Measurements from ENCODE around the gene CECR2.
"Not testable (repeated sequence)": the region's sequence is repeated elsewhere in the genome, so short reads cannot be mapped to it uniquely, and the experiment has no call there.

CECR2 gene

DNA sequence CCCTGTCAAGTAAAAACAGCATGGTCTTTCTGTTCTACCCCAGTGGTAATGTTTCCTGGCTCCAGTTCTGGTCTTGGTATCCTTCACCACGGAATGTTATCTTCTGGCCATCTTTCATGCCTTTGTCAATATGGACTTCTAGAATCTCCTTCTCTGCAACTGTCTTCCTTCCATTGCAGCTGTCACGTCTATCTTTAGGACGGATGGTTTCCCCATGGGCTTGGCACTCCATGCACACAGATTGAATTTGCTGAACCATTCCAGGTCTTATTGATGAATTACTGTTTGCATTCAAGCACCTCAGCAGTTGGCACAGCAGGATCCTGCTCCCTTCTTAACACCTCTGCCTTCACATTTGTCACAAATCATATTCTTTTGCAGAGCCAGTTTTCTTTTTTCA lies 149.1 kb downstream of the CECR2 start:
- no peak for DNase-seq (ENCODE audit: low spot score)

DNA sequence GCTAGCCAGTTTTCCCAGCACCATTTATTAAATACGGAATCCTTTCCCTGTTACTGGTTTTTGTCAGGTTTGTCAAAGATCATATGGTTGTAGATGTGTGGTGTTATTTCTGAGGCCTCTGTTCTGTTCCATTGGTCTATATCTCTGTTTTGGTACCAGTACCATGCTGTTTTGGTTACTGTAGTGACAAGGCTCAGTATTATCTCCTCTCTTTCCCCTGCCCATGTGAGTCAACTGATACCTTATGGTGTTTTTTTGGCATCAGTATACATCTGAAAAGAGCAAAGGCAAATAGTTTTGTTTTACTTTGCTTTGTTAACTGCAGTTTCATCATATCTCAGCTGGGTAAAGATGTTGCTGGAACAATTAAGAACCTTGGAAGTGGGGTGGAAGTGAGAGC lies 152.7 kb downstream of the CECR2 start:
- DNase-seq (ENCODE audit: low spot score): not testable (repeated sequence)

DNA sequence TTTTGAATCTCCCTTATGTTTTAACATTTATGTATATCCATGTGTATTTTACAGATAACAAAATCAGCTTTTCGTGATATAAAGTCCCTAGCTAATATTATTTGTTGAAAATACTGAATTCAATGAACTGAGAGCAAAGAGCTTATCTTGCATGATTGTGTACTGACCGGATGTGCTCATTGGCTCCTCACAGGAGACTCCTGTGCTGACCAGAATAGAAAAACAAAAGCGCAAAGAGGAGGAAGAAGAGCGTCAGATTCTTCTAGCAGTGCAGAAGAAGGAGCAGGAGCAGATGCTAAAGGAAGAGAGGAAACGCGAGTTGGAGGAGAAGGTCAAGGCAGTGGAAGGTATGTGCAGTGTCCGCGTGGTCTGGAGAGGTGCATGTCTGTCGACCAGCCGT lies 154.7 kb downstream of the CECR2 start:
- DNase-seq (ENCODE audit: low spot score): no peak

DNA sequence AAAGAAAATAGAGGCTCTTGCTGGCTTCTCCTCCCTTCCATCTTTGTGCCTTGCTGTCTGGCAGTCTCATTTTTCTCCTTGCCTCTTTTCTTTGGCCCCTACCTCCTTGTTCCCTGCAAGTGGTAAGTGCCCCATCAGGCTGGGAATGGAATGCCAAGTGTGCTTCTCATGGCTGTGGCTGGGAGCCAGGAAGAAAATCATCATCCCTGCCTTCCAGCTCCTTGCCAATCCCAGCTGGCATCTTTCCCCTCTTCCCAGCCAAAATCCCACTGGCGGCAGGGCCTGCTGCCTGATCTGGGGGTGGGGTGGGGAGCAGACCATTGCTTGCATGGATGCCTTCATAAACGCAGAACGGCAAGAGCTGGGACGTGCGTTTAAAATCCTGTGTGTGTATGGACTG lies 167.0 kb downstream of the CECR2 start:
- no peak for DNase-seq (ENCODE audit: low spot score)

DNA sequence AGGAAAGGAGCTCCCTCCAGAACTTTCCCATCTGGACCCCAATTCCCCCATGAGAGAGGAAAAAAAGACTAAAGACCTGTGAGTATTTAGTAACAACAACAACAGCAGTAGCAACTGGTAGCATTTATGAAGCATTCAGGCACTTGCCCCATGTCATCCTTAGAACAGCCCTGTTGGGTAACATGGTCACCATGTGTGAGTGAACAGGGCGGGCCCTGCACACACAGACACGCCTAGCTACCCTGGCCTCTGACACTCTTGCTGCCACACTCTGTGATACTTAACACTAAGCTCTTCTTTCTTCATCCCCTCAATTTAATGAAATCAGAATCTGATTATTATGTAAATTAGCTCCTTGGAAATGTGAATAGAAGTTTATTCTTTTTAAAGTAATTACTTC lies 167.9 kb downstream of the CECR2 start:
- DNase-seq (ENCODE audit: low spot score): no peak

DNA sequence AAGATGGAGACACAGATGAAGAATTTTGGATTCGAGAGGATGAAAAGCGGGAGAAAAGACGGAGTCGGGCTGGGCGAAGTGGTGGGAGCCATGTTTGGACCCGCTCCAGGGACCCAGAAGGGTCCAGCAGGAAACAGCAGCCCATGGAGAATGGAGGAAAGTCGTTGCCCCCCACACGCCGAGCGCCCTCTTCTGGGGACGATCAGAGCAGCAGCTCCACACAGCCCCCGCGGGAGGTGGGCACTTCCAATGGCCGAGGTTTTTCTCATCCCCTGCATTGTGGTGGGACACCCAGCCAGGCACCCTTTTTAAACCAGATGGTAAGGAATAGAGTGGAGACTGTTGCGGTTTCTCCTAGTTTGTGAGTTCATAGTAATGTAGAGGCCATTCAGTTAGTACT lies 171.2 kb downstream of the CECR2 start:
- DNase-seq (ENCODE audit: low spot score): no peak

DNA sequence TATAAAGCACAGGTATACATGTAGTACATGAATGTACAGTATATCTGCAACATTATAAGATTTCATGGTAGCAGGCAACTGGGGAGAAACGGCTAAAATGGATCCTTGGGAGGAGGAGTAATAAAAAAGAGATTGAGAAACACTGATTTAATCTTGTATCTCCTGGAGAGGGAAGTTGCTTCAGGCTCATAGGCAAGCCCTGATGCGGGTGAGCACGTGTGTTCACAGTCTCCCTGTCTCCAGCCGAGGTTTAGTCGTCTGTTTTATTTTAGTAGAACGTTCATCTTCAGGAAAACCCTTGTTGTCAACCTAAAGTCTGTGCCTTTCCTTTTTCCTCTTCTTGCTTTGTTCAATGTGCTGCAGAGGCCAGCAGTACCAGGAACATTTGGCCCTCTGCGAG lies 172.2 kb downstream of the CECR2 start:
- DNase-seq (ENCODE audit: low spot score): no peak

DNA sequence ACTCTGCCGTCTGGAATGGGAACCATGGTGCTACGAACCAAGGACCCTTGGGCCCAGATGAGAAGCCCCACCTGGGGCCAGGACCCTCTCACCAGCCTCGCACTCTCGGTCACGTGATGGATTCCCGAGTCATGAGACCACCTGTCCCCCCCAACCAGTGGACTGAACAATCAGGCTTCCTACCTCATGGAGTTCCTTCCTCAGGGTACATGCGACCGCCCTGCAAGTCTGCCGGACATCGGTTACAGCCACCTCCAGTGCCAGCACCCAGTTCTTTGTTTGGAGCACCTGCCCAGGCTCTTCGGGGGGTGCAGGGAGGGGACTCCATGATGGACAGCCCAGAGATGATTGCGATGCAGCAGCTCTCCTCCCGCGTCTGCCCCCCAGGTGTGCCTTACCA lies 173.2 kb downstream of the CECR2 start:
- no peak for DNase-seq (ENCODE audit: low spot score)

DNA sequence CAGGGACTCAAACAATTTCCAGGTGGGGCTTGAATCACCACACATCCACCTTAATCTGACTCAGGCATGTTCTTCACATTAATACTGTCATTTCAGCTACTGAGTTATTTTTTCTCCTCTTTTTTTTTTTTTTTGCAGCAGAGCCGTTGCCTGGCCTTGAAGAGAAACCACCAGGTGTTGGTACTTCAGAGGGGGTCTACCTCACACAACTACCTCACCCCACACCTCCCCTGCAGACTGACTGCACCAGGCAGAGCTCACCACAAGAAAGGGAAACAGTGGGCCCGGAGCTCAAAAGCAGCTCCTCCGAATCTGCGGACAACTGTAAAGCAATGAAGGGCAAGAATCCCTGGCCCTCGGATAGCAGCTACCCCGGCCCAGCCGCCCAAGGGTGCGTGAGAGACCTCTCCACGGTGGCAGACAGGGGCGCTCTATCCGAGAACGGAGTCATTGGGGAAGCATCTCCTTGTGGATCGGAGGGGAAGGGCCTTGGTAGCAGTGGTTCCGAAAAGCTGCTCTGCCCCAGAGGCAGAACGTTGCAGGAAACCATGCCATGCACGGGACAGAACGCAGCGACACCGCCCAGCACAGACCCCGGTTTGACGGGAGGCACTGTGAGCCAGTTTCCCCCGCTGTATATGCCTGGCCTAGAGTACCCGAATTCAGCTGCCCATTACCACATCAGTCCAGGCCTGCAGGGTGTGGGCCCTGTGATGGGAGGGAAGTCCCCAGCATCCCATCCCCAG lies 178.9 kb downstream of the CECR2 start:
- DNase-seq (ENCODE audit: low spot score): no peak

DNA sequence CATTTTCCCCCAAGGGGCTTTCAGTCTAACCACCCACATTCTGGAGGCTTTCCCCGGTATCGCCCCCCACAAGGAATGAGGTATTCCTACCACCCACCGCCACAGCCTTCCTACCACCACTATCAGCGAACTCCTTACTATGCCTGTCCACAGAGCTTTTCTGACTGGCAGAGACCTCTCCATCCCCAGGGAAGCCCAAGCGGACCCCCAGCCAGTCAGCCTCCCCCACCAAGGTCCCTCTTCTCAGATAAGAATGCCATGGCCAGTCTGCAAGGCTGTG lies 179.4 kb downstream of the CECR2 start:
- no peak for DNase-seq (ENCODE audit: low spot score)

DNA sequence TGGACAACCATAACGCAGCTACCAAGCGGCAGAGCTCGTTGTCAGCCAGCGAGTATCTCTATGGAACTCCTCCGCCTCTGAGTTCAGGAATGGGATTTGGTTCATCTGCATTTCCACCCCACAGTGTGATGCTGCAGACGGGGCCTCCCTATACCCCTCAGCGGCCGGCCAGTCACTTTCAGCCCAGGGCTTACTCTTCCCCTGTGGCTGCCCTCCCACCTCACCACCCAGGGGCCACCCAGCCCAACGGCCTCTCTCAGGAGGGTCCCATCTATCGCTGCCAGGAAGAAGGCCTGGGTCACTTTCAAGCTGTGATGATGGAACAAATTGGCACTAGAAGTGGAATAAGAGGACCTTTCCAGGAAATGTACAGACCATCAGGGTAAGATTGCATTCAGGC lies 179.9 kb downstream of the CECR2 start:
- DNase-seq (ENCODE audit: low spot score): no peak

DNA sequence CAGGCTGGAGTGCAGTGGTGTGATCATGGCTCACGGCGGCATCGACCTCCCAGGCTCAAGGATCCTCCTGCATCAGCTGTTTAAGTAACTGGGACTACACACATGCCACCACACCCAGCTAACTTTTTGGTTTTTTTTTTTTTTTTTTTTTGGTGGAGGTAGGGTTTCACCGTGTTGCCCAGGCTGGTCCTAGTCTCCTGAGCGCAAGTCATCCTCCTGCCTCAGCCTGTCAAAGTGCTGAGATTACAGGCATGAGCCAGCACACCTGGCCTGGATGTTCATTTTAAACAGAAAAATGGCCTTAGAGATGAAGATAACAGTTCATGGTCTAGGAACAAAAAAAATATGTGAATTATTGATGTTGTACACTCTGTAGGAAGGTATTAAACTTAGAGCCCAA lies 180.4 kb downstream of the CECR2 start:
- no peak for DNase-seq (ENCODE audit: low spot score)

DNA sequence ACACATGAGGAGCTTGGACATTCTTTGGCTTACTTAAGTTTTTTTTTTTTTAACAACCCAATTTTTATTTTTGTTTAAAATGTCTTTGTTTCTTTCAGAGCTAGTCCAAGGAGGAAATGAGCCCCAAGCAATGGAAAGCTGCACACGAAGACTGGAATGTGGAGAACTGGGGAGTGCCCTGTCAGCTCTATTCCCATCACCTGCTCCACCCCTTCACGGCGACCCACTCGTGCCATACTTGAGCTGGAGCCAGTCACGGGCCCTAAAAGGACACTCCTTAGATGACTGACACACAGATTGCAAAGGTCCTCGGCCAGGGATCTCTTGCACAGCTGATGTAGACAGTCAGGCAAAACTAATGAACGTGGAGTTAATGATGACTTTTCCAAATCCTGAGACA lies 183.5 kb downstream of the CECR2 start:
- no peak for DNase-seq (ENCODE audit: low spot score)

DNA sequence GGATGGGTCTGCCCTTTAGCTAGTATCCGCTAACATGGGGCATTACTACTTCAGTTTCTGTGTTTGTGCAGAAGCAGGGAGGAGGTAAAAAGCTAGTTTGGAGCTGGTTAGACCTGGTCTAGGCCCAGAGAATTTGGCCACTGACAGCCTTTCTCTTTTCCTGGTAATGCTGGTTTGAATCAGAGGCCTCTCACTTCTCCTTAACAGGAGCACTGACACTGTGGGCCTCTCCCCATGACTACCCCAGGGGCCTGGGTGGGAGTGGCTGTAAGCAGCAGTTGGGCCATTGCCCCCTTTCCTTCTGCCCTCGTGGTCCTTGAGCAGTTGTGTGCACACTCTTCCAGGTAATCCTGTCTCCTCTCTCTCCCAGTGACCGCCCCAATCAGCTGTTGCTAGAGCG lies 185.6 kb downstream of the CECR2 start:
- no peak for DNase-seq (ENCODE audit: low spot score)

DNA sequence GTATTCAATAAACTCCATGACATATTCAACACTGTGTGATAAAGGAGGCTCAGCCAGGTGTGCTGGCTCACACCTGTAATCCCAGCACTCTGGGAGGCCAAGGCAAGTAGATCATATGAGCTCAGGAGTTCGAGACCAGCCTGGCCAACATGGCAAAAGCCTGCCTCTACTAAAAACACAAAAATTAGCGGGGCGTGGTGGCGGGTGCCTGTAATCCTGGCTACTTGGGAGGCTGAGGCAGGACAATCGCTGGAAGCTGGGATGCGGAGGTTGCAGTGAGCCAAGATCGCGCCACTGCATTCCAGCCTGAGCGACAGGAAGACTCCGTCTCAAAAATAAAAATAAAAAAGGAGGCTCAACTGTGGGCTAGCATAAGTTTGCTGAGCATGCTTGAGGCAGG lies 189.9 kb downstream of the CECR2 start:
- no peak for DNase-seq (ENCODE audit: low spot score)

DNA sequence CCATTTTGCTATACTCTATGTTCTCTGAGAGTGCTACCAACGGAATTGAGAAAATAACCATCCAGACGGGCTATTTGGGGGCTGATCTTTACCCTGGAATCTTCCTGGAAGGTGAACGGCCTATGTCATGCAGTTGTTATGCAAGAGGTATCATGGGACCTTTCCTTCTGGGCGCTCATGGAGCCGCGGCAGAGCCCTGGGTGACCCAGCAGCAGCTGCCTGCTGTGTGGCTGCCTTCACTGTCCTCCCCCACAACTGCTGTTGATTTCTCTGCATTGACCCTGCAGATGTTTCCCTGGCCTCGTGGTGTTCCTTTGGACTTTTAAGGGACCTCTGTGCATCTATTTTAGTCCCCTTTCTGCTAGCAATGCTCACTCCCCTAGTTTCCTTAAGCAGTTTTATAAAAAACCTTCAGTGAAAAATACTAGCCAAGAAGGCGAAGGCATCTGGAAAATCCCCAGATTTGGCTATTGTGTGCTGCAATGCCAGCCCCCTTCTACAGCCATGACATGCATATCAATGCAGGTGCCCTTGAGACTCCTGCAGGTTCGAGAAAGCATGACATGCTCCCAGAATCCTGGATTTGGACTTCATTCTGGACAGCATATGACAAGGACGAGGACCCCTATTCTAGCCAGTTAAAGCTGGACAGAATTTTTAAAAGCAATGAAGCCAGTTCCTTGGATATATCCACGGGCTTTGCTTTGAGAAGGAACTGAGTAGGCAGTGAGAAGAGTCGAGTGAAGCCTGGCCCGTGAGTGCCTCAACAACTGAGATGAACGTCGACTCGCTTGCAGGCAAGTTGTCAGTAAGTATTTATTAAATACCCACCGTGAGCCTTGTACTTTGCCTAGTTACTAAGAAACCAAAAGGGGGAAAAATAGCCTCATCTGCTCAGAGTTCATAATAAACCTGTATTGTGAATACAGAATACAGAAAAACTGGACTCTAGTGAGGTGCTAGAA lies 193.9 kb downstream of the CECR2 start, which contains the start of gene SLC25A18:
Gene SLC25A18 (plus strand): TSS at position 593 of the 965 bp plus-strand sequence. CDS start 16,447 bp downstream, outside the sequence.
- no peak for DNase-seq (ENCODE audit: low spot score)

DNA sequence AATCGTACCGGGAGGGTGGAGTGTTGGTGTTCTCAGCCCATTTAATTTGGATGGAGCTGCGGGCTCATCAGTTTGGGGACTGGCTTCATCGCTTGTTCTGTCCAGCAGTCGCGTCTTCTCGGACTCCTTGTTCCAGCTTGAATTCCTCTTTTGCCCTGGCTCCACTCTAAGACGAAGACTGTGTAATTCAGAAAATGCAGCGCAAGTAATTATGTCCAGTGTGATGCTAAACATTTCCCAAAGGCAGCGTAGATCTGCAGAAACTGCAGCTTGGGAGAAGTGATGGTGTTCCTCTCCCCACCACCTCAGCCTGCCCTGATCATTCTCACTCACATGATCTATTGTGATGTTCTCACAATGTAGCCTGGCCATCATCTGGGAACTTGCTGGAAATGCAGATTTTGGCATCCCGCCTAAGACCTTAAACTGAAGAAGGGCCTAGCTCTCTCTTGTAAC lies 194.7 kb downstream of the CECR2 start:
- DNase-seq (ENCODE audit: low spot score): no peak

DNA sequence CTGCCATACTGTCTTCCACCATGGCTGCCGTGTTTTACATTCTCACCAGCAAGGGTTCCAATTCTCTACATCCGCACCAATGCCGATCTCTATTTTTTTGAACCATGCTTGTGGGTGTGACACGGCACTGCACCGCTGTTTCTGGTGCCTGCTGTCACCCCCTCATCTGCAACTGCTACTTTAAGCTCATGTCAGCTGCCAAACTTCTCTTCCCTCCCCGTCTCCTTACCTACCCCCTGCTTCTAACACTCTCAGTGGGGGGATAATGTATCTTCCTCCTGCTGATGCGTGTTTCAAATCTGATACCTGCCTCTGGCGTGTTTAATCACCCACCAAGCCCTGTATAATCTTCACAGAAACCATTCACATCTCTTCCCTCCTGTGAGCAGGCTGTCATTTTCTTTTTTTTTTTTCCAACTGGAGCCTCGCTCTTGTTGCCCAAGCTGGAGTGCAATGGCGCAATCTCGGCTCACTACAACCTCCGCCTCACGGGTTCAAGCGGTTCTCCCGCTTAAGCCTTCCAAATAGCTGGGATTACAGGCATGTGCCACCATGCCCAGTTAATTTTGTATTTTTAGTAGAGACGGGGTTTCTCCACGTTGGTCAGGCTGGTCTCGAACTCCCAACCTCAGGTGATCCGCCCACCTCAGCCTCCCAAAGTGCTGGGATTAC lies 196.9 kb downstream of the CECR2 start:
- not testable (repeated sequence) for DNase-seq (ENCODE audit: low spot score)

DNA sequence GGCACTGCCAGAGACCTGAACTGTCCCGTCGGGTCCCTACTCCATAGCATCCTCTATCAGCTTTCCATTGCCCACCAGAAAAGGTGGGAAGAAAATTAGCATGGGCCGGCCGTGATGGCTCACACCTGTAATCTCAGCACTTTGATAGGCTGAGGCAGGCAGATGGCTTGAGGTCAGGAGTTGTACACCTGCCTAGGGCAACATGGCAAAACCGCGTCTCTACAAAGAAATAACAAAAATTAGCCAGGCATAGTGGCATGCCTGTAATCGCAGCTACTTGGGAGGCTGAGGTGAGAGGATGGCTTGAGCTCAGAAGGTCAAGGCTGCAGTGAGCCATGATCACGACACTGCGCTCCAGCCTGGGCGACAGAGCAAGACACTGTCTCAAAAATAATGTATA lies 197.5 kb downstream of the CECR2 start:
- no peak for DNase-seq (ENCODE audit: low spot score)

DNA sequence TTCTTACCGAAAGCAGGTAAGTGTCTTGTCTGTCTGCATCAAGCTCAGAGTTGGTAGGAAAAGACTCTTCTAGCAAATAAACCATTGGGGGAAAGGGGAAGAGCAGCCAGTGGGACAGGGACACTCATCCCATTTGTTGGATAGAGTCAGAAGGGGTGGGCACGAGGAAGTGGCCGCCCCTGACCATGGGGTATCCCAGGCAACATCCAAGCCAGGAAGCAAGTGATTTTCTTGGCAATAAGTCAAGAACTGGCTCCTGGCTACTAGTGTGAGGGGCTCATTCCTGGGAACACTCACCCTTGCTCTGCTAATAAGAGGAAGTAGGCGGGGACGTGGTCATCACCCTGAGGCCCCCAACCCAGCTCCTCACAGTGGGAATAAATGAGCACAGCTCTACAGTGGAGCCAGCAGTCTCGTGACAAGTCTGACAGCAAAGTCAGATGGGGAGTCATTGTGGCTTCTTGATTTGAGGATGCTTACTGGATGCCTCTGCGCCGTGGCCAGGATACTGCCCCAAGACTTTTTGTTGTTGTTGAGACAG lies 200.8 kb downstream of the CECR2 start:
- no peak for DNase-seq (ENCODE audit: low spot score)

DNA sequence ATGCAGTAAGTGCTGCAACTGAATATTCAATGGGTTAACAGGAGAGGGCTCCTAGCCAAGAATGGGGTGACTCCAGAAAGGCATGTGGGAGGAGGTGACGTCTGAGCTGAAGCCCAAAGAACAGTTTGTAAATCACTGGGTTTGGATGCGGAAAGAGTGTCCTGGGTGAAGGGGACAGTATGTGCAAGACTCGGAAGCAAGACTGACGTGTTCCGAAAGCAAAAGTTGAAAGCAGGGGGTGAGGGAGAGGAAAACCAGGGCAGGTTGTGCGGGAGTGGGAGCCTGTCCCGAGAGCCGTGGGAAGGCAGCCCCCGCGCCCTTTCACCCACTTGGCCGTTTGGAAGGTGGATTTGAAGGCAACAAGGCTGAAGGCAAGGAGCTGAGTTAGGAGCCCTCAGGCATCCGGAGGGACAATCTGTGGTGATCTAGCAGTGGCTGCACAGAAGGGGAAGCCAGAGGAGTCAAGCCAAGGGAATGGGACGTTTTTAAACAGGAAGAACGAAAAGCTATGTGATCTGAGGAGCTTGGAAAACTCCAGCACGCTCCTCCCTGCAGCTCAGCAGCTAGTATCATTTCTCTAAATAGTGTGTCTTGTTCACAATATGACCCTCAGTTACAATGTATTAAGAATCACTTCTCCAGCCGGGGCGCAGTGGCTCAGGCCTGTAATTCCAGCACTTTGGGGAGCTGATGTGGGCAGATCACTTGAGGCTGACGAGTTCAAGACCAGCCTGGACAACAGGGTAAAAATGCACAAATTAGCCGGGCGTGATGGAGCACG lies 201.8 kb downstream of the CECR2 start:
- no peak for DNase-seq (ENCODE audit: low spot score)

DNA sequence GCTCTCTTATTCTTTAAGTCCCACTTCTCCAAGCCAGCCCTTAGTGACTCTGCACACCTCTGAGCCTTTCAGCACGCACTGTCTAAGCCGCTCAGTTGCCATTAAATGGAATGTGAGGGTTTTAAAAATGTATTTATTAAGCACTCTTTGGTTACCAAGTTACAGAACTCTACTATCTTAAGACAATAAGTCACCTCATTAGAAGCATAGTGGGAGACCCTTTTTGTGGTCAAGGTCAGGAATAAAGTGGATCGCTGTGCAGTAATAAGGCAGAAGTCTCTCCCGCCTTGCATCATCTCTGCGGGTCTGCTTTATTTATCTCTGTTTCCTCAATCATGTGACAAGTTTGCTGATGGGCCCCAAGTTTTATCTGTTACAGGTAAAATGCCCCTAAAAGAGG lies 205.9 kb downstream of the CECR2 start:
- no peak for DNase-seq (ENCODE audit: low spot score)

Measured in hematopoietic multipotent progenitor cell treated with erythropoietin and hydrocortisone succinate and interleukin-3 and kit ligand, for 15 days (in vitro differentiated cells).